Stimulated activated CD4-positive, alpha-beta T cell treated with anti-CD3 and anti-CD28 coated beads, Interleukin-15, amount 100 ng/mL, for 1 hour (primary cell): ENCODE data around the gene IL11.
A peak's percentile ranks its signal among the peaks of the same experiment; 100 is the strongest.

Experiments used
- DNase-seq, 2 donors: peaks; one replicate each; pipeline ENCODE4 v3.0.0-alpha.2; 2020; ENCODE audit warnings: low read depth in 1 of 2, low spot score in 1 of 2

The IL11 gene

DNA sequence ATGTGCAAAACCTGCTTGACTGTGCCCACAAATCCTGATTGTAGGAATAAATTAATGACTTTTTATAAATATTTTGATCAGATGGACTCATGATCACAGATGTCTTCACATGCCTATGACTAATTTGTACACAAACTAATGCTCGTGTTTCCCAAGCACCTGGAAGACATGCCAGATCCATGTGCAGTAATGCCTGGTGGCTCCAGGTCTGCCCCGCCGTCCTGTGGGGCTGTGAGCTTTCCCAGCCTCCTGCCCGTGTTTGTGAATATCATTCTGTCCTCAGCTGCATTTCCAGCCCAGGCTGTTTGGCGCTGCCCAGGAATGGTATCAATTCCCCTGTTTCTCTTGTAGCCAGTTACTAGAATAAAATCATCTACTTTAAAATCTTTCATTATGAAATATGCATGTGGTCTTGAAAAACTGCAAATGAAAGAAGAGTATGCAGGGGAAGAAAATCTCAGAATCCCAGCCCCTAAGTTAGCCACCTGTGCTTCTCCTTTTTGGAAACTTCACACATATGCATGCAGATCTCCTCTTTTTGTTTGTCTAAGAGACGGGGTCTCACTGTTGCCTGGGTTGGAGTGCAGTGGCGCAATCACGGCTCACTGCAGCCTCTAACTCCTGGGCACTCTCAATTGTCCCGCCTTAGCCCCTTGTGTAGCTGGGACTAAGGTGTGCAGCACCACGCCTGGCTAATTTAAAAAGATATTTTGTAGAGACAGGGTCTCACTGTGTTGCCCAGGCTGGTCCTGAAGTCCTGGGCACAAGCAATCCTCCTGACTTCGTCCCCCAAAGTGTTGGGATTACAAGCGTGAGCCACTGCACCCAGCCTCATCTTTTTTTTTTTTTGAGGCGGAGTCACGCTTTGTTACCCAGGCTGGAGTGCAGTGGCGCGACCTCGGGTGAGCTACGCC is 21.7 kb upstream of the IL11 start:
- no peak for DNase-seq

DNA sequence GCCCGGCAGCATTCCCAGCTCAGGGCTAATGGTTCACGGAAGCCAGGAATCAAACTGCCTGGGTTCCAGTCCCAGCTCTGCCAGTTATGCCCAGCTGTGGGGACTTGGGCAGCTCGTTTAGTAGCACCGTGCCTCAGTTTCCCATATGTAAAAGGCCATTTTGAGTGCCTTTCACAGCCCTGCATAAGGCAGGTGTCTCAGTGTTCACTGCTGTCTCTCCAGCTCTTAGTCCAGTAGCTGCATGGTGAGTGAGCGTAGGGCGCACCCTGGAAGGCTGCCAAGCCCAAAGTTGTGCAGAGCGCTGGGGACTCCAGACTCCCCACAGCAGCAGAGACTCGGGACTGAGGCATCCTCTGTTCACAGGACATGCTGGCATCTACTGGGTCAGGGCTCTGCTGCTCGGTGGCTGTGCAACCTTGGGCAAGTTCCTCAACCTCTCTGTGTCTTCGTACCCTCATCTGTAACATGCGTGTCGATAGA is 21.0 kb upstream of the IL11 start:
- DNase-seq: no peak

DNA sequence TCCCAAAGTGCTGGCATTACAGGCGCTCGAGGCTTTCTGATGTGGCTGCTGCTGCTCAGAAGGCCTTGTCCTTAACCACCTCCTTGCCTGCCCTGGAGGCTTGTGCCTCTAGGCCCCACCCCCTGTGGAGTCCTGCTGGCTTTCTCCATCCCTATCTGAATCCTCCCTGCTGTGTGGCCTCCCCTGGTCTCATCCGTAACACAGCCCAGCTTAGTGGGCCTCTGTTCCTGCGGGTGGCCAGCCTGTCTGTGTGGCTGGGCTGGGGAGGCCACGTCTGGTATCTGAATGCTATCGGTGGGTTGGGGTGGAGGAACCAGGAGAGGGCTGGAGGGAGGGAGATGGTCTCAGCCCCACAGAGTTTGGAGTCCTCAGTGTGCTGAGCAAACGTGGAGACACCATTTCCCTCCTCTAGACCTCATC is 20.2 kb upstream of the IL11 start:
- no peak for DNase-seq

DNA sequence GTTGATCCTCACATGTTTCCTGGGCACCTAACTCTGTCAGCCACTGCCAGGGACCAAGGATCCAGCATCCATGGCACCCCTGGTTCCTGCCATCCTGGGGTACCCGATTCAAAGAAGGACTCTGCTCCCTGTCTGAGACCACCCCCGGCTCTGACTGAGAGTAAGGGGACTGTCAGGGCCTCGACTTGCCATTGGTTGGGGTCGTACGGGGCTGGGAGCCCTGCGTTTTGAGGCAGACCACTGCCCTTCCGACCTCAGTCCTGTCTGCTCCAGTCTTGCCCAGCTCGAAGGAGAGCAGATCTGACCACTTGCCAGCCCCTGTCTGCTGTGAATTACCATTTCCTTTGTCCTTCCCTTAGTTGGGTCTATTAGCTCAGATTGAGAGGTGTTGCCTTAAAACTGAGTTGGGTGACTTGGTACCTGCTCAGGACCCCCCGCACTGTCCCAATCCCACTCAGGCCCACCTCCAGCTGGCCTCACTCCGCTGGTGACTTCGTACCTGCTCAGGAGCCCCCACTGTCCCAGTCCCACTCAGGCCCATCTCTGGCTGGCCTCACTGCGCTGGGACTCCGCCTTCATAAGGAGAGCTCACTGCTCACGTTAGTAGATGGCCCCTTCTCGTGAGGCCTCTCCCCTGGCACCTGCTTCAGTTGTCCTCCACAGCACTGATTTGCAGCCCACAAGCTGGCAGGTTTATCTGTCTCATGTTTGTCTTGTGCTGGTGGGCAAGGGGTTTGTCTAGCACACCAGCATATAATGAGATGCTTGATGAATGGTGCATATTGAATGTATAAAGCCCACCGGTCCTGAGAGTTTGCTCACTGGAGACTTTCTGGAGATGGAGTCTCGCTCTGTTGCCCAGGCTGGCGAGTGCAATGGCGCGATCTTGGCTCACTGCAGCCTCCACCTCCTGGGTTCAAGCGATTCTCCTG is 19.4 kb upstream of the IL11 start:
- DNase-seq: no peak

DNA sequence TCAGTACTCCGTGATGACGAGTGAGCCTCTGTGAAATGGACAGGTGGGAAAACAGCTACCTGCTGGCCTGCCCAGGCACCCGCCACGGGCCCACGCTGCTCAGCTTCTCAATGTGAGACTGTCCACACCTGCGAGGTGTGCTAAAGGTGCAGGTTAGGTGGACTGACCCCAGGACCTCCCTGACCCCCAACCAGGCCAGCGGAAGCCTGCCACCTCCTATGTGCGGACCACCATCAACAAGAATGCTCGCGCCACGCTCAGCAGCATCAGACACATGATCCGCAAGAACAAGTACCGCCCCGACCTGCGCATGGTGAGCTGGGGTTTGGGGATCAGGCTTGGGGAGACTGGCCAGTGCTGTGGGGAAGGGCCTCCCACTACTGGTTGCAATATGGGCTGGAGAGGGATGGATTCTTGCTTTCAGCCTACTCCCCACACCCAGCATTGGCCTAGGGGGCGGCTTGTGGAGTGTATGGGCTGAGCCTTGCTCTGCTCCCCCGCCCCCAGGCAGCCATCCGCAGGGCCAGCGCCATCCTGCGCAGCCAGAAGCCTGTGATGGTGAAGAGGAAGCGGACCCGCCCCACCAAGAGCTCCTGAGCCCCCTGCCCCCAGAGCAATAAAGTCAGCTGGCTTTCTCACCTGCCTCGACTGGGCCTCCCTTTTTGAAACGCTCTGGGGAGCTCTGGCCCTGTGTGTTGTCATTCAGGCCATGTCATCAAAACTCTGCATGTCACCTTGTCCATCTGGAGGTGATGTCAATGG is 17.7 kb upstream of the IL11 start:
- DNase-seq: no peak

DNA sequence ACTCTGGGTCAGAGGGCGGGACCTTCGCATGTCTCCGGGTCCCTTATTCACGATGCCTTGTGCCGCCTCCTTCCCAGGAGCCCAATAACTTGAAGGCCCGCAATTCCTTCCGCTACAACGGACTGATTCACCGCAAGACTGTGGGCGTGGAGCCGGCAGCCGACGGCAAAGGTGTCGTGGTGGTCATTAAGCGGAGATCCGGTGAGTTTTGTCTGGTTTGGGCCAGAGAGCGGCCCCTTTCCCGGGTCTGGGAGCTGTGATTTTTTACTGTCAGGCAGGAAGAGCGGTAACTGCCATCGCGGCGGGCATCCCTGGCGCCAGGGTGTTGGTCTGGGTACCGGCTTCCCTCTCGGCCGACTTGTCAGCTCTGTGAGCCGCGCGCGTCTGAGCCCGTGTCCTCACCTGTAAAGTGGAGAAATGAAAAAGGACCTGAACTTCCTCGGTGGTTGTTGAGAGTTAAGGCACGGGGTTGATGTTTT is 16.3 kb upstream of the IL11 start:
- no peak for DNase-seq

DNA sequence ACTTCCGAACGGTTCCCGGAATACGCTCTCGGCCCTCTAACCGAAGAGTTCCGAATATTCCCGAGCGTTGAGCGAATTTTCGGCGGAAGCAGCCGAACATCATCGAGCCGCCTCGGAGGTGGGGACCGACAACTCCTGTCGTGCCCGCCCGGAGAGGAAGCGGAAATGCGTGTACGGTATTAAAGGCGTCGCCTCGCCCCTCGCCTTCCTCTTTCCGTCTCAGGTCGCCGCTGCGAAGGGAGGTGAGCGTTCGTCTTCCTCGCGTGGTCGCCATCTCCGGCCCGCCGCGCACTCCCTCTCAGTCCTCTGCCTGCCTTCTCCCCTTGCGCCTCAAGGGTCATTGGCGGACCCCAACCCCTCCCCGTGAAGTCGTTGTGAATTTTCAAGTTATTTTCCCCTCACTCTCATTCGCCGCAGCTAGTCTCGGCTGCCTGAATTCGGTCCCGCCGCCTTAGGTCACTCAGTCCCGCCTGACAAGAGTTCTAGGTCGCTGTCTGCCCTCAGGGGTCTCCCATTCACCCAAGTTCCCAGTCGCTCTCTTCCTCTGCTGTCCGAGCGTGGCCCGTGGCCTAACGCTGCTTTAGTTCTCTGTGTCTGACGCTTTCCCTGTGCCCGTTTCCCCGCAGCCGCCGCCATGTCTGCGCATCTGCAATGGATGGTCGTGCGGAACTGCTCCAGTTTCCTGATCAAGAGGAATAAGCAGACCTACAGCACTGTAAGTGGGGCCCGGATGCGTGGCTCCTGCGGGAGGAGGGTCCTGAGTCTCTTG is 15.6 kb upstream of the IL11 start, which contains the start of gene RPL28:
TSS of gene RPL28 (plus strand) at position 209 of the 769 bp plus-strand sequence. CDS start at position 635, 426 bp downstream.
- peak; percentile 95 to 97 for DNase-seq

DNA sequence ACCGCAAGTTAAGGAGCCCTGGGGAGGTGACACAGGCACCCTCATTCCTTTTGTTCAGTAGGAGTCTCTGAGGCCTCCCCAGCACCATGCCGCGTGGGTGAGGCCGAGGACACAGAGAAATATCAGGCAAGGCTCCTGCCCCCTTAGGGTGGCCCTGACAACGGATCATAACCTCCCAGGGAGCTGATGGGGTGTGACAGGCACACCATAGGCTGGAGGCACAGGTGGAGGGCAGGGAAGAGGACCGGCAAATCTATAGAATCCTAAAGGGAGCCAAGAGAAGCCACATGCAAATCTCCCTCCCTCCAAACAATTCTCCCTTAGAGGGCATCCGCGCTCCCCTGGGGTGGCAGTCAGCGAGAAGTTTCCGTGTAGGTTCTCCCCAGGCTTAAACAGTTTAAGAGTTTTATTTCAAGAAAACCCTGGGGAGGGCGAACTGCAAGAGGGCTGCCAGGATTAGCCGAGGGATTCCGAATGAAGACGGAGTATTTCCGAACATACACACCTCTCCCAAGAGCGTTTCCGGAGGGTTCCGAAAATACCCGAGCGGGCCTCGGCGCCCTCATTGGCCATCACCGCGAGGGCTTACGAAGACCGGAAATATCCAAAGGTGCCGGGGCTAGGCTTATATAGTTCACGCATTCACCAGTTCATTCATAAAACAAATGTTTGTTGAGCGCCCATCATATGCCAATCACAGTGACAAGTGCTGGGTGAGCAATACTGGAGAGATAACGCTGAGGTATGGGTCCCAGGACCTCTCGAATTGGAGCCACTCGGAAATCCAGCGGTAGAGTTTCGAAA is 14.9 kb upstream of the IL11 start:
- DNase-seq: peak; percentile 88 to 93

DNA sequence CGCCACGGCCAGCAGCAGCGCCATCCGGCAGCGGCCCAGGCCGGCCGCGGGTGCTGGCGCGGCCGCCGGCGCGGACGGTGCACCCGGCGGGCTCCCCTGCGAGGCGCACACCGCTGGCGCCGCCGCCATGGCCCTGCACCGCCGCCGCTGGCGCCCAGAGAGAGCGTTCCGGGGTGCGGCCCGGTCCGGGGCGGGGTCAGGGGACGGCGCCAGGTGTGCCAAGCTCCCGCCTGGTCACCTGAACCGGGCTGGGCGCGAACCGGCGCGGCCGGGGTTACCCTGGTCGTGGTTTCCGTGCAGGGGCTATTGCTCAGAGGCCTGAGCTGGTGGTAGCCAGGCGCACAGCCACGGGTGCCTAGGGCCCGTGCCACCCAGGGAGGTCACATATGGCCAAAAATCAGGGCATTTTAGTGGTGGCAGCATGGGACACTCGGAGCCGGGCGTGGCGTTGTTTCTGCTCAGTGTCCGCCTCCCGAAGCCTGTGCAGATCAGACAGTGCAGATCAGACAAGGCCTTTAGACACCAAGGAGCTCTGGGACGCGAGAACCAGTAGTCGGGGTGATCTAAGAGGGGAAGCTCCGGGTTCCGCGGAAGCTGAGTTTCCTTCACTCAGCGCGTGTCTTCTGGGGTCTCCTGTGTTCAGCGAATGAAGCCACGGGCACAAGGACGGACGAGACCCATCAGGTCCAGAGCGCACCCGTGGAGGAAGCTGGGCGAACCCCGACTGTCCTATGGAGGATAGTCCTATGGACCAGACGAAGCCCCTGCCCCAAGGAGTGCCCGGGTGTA is 14.1 kb upstream of the IL11 start, which contains the start of gene TMEM238:
TSS of gene TMEM238 (minus strand) at position 162 of the 789 bp plus-strand sequence. CDS start at position 129, 33 bp downstream.
- no peak for DNase-seq

DNA sequence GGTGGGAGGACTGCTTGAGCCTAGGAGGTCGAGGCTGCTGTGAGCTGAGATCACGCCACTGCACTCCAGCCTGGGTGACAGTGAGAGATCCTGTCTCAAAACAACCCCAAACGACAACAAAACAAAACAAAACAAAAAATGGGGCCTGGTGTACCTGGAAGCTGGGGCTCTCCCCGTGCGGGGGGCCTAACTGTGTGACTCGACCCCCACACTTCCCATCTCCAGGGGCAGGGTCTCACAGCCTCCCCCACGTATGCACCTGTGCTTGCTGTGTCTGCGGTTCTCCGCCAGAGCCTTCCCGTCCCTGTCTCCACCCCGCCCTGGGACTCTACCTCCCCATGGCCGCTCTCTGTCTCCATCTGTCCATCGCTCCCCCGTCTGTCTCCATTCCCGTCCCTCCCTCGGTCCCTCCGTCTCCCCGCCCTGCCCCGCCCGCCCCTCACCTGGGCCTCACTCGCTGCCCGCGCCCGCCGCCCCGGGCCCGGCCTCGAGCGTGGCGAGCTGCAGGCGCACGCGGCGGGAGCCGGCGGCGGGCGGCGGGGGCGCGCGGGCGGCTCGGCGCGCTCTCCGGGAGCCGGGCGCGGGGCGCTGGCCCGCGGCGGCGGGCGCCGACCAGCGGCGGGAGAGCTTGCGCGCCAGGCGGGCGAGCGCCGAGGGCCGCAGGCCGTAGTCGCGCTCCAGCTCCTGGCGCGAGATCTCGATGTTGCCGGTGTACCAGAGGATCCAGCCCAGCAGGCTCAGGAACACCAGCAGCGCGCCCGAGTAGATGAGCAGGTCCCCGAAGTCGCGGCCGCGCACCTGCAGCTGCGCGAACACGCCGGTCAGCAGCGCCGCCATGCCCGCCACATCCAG is 13.2 kb upstream of the IL11 start:
- peak in 1 of 2 donors; percentile 33 for DNase-seq

DNA sequence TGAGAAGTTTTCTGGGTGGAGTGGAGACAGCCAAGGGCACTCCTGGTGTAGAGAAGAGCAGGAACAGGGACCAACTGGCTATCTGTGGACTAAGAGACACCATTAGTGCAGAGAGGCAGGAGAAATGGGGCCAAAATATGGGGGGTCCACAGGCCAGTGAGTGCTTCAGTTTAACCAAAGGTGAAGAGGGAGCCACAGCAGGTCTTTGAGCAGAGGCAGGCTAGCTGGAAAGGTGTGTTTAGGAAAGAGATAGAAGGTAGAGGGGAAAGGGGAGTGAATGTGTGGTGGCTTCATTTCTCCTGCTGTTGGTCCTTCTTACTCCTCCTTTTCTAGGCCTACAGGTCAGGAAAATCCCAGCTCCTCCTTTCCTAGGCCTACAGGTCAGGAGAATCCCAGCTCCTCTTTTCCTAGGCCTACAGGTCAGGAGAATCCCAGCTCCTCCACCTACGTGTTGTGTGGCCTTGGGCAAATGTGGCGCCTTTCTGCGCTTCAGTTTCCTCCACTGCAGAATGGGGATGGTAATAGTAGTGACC is 12.3 kb upstream of the IL11 start:
- DNase-seq: no peak

DNA sequence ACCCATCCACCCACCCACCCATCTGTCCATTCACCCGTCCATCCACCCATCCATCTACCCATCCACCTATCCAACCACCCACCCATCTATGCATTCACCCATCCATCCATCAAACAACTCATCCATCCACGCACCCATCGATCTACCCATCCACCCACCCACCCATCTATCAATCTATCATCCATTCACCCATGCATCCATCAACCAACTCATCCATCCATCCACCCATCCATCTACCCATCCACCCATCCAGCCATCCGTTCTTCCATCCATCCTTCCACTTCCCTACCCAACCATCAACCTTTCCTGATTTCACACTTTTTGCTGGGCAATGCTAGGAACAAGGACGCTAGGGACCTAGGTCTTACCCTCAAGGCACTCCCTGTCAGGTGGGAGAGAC is 11.8 kb upstream of the IL11 start:
- no peak for DNase-seq

DNA sequence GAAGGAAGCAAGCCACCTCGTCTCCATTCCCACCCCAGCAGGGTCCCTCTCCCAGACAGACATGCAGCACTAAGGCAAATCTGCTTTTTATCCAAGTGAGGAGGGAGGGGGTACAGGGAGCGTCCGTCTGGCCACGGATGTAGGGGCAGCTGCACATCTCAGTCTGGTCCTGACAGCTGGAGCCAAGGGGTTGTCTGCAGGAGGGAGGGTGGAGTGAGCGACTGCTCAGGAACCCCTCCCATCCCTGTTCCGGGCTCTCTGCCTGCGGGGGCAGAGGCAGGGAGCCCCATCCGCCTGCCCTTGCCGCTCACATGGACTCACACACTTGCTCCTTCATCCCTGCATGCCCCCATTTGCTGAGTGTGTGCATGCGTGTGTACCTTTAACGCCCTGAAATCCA is 8.9 kb upstream of the IL11 start:
- DNase-seq: no peak

DNA sequence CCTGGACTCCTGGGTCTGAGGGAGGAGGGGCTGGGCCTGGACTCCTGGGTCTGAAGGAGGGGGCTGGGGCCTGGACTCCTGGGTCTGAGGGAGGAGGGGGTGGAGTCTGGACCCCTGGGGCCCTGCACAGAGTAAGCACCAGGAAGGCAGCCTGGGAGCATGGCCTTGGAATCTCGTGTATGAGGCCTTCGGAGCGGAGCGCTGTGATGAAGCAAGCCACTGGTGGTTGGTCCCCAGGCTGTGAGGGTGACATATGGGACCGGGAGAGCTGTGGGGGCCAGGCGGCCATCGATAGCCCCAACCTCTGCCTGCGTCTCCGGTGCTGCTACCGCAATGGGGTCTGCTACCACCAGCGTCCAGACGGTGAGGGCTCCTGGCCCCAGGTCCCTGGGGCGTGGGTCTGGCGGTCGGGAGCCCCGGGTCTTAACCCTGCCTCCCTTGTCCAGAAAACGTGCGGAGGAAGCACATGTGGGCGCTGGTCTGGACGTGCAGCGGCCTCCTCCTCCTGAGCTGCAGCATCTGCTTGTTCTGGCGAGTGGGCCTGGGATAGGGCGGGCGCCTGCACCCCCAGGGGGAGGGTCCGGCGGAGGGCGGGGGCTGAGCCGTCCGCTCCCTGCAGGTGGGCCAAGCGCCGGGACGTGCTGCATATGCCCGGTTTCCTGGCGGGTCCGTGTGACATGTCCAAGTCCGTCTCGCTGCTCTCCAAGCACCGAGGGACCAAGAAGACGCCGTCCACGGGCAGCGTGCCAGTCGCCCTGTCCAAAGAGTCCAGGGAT is 7.3 kb upstream of the IL11 start:
- no peak for DNase-seq

DNA sequence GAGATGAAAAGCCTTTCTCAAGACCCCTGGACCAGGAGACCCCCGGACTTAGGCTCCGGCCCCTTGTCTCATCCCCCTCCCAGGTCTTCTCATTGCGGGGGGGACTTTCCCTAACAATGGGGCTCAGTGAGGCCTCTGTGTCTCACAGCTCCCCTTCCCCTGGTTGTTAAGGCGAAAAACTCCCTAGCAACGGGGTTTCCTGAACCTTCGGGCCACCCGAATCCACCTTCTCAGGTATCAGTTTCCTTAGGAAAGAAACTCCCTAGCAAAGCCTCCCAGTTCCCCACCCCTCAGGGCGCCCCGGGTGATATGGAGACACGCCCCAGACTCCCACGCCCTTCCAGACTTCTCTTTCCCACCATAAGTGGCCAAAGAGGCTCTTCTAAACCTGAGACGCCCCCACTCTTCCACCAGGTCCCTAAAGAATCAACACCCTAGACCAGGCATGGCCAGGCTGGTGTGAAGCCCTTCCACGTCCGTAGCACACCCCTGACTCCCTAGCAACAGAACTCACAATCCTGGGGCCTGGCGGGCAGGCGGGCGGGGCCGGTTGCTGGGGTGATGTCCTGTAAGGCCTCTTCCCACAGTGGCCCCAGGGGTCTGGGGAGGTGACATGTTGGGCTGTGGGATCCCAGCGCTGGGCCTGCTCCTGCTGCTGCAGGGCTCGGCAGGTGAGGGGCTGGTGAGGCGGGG is 6.1 kb upstream of the IL11 start, which contains the start of gene TMEM190:
TSS of gene TMEM190 (plus strand) at position 586 of the 693 bp plus-strand sequence. CDS start at position 614, 28 bp downstream.
- no peak for DNase-seq
